CD4-positive, alpha-beta T cell treated with Interleukin-4 for 4 hours (primary cell): Measurements from ENCODE around the gene BID.

Experiments
- DNase-seq: peaks from one replicate; pipeline ENCODE4 v3.0.0-alpha.2; 2020

The BID gene

GRCh38 chr22:17802822-17803221 is 28.6 kb upstream of the BID start:
- no peak for DNase-seq

DNA sequence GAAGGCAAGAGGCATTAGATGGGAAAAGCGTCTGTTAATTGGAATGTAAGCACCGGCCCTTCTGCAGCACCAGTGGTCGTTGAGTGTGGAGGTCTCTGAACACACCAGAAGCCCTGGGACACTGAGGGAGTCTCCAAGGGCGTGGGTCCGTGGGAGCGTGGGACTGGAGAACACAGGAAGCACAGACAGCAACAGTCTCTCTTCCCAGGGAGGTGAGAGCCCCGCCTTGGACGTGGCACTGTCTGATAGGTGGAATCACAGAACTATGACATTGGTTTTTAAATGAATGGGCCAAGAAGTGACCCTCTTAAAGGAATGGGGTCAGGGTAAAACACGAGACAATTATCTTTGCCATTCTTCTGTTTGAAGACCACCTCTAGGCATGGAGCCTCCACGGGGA is 28.1 kb upstream of the BID start:
- no peak for DNase-seq

DNA sequence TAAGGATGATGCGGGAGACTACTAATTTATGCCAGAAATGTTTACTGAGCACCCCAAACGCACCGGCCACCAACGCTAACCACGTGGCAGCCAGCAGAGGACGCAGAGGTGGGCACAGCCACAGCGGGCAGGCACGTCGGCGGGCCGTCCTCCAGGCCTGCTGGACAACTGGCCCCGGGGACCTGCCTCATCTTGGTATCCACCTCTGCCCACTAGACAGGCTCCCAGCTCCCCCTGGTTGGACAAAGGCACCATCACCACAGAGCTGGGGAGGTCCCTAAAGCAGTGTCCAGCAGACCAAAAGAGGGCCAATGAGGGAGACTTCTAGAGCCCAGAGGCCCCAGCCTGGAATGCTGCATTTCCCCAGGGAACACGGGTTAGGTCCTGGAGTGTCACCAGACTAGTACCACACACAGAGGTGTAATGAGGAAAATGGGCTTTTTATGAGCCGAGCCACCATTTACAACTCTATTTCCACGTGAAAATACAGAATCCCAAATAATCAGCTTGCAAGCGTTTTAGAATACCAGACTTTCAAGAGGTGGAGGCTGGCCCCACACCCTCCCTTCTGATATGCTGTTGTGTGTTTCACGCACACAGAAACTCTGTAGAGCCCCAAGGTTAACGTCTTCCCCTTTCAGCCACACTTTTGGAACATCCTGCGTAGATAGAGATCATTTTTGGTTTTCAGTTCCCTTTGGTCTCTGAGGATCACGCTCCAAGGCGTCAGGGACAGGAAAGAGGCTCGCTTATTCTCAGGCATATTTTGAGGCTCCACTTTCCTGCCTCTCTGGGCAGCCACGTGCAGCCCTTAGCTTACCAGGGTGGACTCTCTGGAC is 23.7 kb upstream of the BID start:
- no peak for DNase-seq

DNA sequence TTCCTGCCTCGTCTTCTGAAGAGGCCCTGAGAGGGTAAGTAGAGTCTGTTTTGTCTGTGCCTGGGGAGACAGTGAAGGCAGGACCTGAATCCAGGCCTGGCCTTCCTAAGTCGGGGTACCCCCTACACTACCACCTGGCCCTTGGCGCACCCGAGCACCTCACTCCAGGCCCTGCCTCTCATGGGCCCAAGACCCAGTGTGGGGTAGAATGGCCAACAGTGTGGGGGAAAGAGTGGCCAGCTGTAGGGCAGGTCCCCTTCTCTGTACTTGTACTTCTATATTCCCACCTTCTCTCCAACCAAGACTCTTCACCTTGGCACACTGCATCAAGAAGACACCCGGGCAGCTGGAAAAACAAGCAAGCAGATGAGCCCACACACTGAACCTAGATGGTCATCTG is 22.4 kb upstream of the BID start:
- no peak for DNase-seq

DNA sequence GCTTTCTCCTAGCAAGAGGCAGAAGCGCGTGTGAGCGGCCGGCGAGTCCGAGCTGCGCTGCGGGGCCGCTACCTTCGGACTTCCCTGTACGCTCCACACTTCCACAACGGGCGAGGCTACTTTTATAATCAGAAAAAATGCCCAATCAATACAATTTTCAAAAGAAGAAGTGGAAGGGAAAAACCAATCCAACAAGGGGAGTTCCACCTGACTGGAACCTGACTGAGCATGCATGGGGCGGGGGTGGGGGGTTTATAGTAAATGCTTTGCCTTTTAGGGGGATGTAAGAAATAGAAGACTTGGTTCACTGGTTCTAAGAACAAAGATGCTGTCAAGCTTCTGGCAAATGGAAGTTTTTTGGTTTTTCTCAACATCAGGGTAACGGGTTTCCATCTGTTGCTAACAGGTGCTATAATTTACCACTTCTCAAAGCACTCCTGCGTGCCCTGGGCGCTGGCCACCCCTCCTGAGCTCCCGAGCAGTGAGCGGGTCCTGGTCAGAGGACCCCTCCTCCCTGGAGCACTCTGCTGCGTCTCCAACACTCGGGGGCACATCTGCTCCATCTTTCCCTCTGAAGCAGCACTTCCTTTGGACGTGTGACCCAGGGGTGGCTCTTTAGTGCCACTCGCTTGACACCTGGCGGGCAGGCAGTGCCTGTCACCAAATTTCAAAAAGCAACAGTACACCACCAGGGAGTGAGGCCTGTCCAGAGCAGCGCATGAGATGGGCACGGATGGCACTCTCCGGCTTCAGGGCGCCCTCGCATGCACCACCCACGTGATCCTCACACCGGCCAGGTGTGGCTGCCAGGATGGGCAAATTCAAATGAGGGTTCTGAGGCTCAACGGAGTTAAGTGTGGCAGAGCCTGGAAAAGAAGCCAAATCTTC is 21.6 kb upstream of the BID start:
- no peak for DNase-seq

DNA sequence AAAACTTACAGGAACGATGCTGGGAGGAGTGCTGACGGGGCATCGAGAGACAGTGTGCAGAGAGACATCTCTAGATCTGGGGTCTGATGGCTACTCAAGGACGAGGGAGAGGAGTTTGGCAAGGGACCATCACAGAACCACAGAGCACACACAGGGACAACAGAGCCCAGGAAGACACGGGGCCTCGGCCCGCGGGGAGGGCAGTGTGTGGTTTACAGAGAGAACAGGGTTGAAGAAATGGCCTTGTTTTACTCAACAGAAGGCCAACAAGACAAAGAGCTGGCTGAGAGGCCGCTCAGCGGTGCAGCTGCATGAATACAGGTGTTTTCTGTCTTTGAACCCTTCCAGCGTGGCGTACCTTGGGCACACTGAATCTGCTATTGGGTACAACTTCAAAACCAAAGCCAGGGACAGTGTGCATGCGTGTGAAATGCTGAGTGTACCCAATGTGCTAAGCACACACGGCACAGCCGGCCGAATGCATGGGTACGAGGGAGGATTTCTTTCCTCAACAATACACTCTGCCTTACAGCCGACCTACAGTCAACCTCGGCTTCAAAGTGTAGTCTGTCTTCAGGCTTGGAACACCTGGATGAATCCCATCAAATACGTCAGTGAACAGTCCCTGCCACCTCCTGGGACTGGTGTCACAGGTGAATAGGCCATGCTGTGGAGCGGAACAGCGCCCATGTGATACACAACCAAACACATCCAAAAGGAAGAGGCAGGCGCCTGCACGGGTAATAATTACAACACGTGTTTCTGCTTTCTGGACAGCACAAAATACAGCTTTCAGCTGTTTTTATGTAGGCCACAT is 20.7 kb upstream of the BID start:
- no peak for DNase-seq

DNA sequence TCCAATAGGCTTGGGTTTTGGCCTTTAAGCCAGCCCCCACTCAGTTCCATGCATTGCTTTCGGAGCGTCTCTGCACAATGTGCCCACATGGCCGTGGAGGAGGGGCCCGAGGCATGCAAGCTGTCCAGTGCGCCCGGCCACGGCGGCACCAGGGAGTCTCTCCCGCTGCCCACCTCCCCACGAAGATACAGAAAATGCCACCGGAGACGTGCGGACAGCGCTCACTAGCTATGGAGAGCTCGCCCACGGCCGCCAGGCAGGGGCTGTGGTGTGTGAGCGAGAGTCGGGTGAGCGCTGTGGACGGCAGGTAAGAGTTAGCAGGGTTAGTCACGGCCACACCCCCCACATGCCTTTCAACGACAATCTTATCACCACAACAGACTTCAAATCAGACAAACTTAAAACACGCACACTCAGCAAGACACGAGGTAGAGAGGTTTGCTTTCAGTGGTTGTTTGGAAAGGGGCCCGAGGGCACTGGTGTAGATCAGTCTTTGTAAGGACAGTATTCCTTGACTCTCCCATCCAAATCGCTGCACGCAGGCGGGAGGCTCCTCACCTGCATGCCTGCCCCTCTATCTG is 18.7 kb upstream of the BID start:
- no peak for DNase-seq

DNA sequence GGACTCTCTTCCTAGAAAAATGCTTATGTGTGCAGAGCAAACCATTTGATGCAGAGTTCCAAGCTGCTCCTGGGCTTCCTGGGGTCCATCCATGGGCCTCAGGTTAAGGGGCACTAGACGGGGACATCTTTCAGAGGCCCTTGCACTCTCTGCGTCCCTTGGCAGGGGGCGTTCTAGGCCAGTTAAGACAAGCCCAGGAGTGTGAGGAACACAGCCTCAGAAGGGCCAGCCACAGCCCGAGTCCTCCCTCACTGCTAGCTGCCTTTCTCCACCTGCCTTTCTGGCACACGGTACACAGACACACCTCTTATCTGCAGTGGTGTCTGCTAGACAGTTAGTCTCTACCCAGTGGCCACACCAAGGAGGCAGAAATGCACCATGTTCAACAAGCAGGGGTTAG is 18.0 kb upstream of the BID start:
- DNase-seq: no peak

- no peak for DNase-seq
These were observed 16.9 kb upstream of the BID start for GRCh38 chr22:17791196-17791595.

- DNase-seq: no peak
These were observed 15.3 kb upstream of the BID start for GRCh38 chr22:17789379-17790200.

DNA sequence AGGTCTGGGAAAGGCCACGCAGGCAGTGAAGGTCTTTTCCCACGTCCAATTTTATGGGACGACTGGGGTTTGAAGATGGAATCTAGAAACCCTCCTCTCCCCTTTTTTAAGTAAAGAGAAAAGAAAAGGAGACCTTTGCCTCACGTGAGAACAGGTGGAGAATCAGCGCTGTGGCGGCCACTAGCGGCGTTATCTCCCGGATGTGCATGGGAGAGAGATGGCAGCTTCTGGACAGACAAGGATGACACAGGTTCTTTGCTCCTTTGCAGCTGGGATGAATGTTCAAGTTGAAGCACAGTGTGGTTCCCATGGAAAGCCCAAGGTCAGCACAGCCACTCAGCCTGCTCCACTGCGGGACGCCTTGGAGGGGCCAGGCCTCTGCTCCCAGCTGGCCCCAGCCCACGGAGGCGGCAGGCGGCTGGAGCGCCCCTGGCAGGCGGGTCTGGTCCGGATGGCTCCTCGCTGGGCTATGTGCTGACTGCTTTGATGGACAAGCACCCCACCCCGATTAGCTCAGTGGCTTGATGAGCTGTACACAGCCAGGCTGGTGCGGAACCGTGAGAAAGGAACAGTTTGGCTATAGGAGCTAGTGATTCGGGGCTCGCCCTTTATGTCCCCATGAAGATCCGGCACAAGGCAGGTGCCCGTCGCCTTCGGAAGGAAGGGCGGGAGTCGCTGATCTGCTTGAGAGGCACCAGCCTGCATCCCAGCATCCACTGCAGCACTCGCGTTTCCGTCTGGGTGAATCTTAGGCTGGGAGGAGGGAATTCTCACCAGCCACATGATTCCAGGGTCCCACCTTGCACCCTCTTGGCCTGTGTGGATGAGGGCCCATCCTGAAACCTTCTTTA is 14.5 kb upstream of the BID start:
- DNase-seq: no peak

- DNase-seq: no peak
These were observed 13.6 kb upstream of the BID start for GRCh38 chr22:17787716-17788330.

DNA sequence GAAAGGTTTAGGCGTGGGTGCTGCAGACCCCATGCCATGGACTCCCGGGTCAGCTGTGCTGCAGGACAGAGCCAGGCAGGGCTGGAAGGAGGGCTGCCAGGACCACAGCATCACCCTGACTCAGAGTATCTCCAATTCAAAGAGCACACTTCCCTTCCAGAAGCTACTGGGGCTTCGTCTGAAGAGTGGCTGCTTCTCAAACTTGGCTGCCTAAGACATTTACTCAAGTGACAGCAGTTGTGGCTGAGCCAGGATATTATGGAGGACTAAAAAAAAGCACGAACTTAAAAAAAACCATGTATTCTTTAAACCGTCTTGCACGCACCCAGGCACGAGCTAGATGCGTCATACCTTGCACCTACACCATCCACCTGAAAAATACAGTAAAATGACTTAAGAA is 13.0 kb upstream of the BID start:
- no peak for DNase-seq

GRCh38 chr22:17786435-17787161 is 12.3 kb upstream of the BID start:
- DNase-seq: no peak

DNA sequence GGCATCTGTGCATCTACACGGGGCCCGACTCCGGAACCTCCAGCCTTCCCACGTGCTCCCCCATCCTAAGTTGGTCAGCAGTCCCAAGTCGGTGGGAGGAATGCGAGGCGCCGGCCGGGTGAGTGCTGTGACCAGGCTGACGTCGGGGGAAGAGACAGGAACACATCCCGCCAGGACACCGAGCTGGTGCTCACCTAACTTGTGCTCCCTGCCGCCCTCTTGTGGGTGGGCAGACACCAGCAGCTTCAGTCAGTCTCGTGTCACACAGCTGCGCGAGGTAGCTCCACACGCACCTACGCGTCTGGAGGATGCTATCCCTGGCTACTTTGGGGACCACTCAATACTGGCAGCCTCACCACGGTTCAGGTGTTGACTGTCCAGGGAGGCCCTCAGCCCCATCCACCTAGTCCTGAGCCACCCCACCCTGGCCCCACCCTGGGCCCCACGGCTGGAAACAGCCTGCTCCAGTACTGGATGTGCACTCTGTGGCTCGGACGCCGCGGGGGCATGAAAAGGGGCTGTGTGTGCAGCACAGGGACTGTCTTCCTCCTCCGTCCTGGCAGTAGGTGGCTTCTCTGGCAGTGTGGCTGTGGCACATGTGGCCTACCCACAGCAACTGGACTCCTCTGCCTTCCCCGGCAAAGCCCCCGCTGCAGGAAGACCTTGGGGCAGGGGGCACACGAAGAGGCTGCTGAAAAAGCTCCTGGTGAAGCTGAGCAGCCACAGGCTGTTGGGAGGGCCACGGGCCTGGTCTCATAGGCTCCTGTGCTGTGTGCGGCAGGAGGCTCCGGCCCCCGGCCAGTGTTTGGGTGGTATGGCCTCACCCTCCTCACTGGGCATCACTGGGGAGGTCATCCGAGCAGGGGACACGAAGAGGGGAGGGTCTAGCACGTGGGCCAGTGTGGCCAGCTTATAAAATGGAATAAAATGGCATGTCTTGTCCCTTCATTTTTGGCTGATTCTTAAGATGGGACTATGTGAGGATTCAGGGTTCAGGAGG is 11.2 kb upstream of the BID start:
- DNase-seq: peak; percentile 59

DNA sequence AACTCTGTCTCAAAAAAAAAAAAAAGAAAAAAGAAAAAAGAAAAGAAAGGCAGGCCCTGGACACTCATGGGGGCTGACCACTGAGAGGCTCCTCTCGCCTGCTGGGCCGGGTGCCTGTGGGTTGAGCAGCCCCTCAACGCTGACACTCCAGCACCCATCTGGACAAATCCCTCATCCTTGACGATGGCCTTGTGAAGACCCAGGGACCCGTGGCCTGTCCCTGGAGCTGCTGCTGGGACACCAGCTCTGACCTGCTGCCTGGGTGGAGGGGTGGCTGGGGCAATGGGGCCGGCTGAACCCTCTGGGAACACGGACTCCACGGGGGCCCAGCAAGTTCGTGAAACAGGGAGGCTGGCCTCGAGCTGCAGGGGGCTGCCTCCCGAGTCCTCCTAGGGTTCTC is 10.5 kb upstream of the BID start:
- DNase-seq: no peak

GRCh38 chr22:17783773-17784480 is 9.7 kb upstream of the BID start:
- DNase-seq: no peak

DNA sequence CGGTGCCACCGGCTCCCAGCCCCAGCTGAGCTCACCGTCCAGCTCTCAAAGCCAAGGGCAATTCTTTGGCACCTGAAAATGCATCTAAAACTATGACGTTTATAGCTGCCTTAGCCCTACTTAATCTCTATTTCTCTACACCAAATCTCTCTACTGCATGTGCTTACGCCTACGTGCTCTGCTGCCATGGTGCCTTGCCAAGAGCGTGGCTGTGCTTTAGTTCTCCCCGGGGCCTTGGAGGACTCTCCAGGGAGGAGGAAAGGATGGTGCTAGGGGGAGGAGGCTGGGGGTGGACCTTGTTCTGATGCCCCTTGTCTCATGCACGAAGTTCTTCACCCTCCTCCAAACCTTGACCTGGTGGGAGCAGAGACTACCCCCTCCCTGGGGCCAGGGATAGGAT is 9.0 kb upstream of the BID start:
- no peak for DNase-seq
